Measurements from ENCODE around the gene CFHR3.
"Not testable (repeated sequence)": the region's sequence is repeated elsewhere in the genome, so short reads cannot be mapped to it uniquely, and the experiment has no call there.

Gene CFHR3

DNA sequence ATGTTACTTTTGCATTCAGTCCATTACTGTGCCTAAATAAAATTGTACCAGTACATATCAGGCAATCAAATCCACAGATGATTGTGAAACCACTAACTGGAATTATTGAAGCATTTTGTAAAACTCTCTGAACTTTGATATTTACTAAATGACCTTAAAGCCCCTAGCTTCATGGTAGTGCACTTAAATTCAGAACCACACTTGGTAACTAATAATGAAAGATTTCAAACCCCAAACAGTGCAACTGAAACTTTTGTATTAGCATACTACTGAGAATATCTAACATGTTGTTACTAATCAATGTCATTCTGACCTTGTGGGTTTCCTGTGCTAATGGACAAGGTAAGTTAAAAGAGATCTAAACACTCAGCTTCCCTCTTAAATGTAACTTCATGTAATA is at the start of gene CFHR3:
CFHR3 (plus strand) TSS at position 238 of the 400 bp plus-strand sequence; CDS start at position 285, 47 bp downstream.
- no peak for DNase-seq (ENCODE audit: low read depth in 2 of 2)

GRCh38 chr1:196732526-196732925 is 42.1 kb upstream of the CFHR3 start:
- no peak for DNase-seq (ENCODE audit: low read depth in 2 of 2)

- DNase-seq (ENCODE audit: low read depth in 2 of 2) = no peak
These were observed 41.3 kb upstream of the CFHR3 start for GRCh38 chr1:196733091-196733970.

- DNase-seq (ENCODE audit: low read depth in 2 of 2) = no peak
These were observed 40.6 kb upstream of the CFHR3 start for GRCh38 chr1:196734006-196734405.

- no peak for DNase-seq (ENCODE audit: low read depth in 2 of 2)
These were observed 40.2 kb upstream of the CFHR3 start for GRCh38 chr1:196734460-196734859.

DNA sequence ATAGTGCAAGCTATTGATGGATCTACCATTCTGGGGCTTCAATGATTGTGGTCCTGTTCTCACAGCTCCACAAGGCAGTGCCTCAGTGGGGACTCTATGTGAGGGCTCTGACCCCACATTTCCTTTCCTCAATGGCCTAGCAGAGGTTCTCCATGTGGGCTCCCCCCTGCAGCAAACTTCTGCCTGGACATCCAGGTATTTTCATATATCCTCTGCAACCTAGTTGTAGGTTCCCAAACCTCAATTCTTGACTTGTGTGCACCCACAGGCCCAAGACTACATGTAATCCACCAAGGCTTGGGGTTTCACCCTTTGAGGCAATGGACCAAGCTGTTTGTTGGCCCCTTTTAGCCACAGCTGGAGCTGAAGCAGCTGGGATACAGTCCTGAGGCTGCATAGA is 35.9 kb upstream of the CFHR3 start:
- DNase-seq (ENCODE audit: low read depth in 2 of 2) = no peak

GRCh38 chr1:196743244-196743643 is 31.4 kb upstream of the CFHR3 start:
- not testable (repeated sequence) for DNase-seq (ENCODE audit: low read depth in 2 of 2)

GRCh38 chr1:196765019-196765740 is 9.5 kb upstream of the CFHR3 start:
- not testable (repeated sequence) for DNase-seq (ENCODE audit: low read depth in 2 of 2)

DNA sequence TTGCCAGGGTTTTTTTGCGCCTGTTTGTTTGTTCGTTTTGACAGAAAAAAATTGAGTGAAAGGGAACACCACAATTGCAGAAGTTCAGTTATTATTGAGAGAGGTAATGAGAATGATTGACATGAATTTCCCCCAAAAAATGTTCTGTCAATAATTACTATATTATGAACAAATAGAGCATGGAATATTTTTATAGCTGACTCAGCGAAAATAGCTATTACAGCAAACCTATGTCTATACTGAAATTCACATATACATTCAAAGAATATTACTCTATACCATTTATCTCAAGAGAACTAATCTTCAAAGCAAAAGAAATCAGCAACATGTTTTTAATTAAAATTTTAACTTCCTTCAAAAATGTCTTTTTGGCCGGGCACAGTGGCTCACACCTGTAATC is 4.8 kb upstream of the CFHR3 start:
- DNase-seq (ENCODE audit: low read depth in 2 of 2) = not testable (repeated sequence)

- DNase-seq (ENCODE audit: low read depth in 2 of 2) = no peak
These were observed 927 bp upstream of the CFHR3 start for GRCh38 chr1:196773713-196774112.

DNA sequence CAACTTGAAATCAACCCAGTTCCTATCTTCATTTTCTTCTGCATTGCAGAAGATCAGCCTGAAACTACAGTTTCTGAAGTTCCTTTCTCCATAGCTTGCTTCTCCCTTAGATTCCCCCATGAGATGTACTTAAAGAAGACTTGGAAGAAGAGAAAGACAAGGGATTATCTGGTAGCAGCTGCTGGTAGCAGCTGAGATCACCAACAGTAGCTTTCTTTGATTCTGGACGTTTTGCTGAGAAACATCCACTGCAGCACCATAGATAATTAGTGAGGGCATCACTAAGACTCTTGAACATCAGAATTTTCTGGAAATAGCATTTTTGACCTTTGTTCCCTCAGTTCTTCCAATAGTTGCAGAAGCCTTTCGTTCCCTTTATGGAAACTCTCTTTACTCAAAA is 465 bp upstream of the CFHR3 start:
- DNase-seq (ENCODE audit: low read depth in 2 of 2) = no peak

GRCh38 chr1:196777603-196778002 is 3.0 kb downstream of the CFHR3 start:
- no peak for DNase-seq (ENCODE audit: low read depth in 2 of 2)

DNA sequence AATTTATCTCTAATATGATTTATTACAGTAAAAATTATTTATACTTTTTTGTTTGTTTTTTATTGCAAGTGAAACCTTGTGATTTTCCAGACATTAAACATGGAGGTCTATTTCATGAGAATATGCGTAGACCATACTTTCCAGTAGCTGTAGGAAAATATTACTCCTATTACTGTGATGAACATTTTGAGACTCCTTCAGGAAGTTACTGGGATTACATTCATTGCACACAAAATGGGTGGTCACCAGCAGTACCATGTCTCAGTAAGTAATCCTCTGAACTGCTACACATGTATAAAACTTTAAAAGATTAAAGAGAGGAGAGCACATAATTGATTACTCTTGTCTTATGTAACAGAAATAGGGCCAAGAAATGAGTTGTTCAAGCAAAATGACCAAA is 4.5 kb downstream of the CFHR3 start:
- DNase-seq (ENCODE audit: low read depth in 2 of 2) = no peak

DNA sequence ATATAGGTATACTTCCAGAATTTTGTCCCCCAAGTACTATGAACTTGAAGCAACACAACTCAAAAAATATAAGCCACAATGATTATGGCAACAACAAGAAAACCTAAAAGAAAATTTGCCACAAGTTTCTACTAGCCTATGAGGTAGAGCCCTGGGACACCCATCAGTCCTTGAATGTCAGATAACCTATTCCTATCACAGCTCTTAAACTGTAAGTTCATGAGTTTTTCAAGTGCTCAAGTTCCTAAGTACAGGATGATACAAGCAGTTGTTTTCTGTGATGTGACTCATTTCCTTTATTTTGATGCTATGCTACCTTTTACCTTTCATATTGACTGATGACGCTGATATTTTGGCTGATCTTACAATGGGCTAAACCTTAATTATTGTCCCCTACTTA is 16.6 kb downstream of the CFHR3 start:
- not testable (repeated sequence) for DNase-seq (ENCODE audit: low read depth in 2 of 2)

GRCh38 chr1:196794103-196794502 is 19.5 kb downstream of the CFHR3 start:
- not testable (repeated sequence) for DNase-seq (ENCODE audit: low read depth in 2 of 2)

DNA sequence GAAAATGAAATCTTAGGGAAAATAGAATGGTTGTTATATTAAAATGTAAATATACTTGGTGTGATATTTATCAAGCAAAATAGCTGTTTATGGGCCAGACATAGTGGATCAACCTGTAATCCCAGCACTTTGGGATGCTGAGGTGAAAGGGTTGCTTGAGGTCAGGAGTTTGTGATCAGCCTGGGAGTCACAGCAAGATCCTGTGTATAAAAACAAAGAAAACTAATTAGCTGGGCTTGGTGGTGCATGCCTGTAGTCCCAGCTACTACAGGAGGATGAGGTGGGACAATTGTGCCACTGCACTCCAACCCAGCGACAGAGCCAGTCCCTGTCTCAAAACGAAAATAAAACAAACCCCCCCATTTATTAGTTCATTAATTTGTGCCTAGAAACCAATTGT is 23.3 kb downstream of the CFHR3 start:
- no peak for DNase-seq (ENCODE audit: low read depth in 2 of 2)

DNA sequence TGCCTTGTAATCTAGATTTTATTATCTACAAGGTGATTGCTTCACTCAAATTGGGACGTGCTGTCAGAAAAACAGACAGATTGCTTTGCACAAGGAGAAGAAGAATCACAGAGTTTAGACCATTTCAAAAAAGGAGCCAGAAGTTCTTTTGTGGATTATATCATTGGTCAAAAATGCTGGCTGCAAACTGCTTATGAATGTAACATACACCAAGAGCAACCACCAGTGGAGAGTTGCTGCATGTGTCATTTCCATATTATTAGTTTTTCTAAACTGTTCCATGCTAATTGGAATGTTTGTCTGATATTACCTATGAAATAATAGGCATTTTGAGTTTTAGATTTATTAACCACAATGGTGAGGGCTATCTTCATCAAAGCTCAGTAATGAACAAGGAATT is 27.3 kb downstream of the CFHR3 start:
- not testable (repeated sequence) for DNase-seq (ENCODE audit: low read depth in 2 of 2)

- no peak for DNase-seq (ENCODE audit: low read depth in 2 of 2)
These were observed 34.0 kb downstream of the CFHR3 start for GRCh38 chr1:196808529-196809235.

DNA sequence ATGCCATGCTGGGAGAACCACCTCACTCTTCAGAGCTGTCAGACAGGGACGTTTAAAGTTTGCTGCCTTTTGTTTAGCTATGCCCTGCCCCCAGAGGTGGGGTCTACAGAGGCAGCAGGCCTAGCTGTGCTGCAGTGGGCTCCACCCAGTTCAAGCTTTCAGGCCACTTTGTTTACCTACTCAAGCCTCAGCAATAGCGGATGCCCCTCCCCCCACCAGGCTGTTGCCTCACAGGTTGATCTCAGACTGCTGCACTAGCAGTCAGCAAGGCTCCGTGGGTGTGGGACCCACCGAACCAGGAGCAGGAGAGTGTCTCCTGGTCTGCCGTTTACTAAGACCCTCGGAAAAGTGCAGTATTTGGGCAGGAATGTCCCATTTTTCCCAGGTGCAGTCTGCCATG is 42.8 kb downstream of the CFHR3 start:
- DNase-seq (ENCODE audit: low read depth in 2 of 2) = not testable (repeated sequence)

DNA sequence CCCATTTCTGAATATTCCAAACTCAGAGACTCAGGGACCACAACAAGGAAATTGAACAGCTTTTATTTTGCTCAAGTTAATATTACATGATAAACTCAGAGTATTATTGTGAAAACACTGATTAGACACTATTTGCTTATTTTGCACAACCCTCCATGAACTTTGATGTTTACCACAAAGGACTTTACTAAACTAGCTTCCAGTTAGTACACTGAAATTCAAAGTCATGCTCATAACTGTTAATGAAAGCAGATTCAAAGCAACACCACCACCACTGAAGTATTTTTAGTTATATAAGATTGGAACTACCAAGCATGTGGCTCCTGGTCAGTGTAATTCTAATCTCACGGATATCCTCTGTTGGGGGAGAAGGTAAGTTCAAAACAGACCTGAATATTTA is 44.9 kb downstream of the CFHR3 start, which contains the start of gene CFHR1:
CFHR1 (plus strand) TSS at position 201 of the 400 bp plus-strand sequence; CDS start at position 315, 114 bp downstream.
- DNase-seq (ENCODE audit: low read depth in 2 of 2) = not testable (repeated sequence)

GRCh38 chr1:196827860-196828259 is 53.2 kb downstream of the CFHR3 start:
- DNase-seq (ENCODE audit: low read depth in 2 of 2) = not testable (repeated sequence)

Data from stimulated activated CD8-positive, alpha-beta memory T cell treated with anti-CD3 and anti-CD28 coated beads, Interleukin-2, amount 100 ng/mL, for 48 hours (primary cell).